HepG2 (cell line): ENCODE results near the gene DPH3. TPM values are rescaled to one million over a fixed set of nuclear protein-coding genes. Genes with fewer than 3 reads are reported as not detected.

Source experiments
- CEBPZ ChIP-seq: IDR thresholded peaks from 2 replicates; pipeline ENCODE4 v1.6.1; 2012; ENCODE audit warnings: low read length, improper control_type of control experiment
- CTCF ChIP-seq: sonication (generic); formaldehyde crosslinking; IDR thresholded peaks from 2 replicates; pipeline ENCODE4 v1.5.0; 2020; ENCODE audit warnings: mild to moderate bottlenecking, missing genetic modification reagents, moderate library complexity
- EZH2 ChIP-seq: conservative IDR thresholded peaks from 2 replicates; pipeline ENCODE4 v1.6.1; 2012; ENCODE audit warnings: mild to moderate bottlenecking, low read depth, low read length, moderate library complexity
- GATAD2A ChIP-seq: IDR thresholded peaks from 2 replicates; pipeline ENCODE4 v1.6.1; 2016
- GFI1 ChIP-seq: sonication (generic); formaldehyde crosslinking; IDR thresholded peaks from 2 replicates; pipeline ENCODE4 v1.5.0; 2020; ENCODE audit warnings: missing genetic modification reagents, mild to moderate bottlenecking, borderline replicate concordance
- GMEB2 ChIP-seq: IDR thresholded peaks from 2 replicates; pipeline ENCODE4 v1.6.1; 2016; ENCODE audit warnings: missing biosample characterization, missing genetic modification reagents, low read depth
- HNRNPL ChIP-seq: fragments of 200-400 bp; formaldehyde crosslinking; IDR thresholded peaks from 2 replicates; pipeline ENCODE4 v1.6.1; 2017; ENCODE audit warnings: mild to moderate bottlenecking, low read depth, low read length
- KDM3A ChIP-seq: IDR thresholded peaks from 2 replicates; pipeline ENCODE4 v1.6.1; 2018; ENCODE audit warnings: low read depth, missing compliant biosample characterization
- MLXIP ChIP-seq: sonication (generic); formaldehyde crosslinking; IDR thresholded peaks from 2 replicates; pipeline ENCODE4 v1.9.0; 2021; ENCODE audit warnings: missing genetic modification reagents, borderline replicate concordance
- MYPOP ChIP-seq: sonication (generic); formaldehyde crosslinking; IDR thresholded peaks from 2 replicates; pipeline ENCODE4 v1.8.1; 2023; ENCODE audit warnings: mild to moderate bottlenecking, moderate library complexity, missing genetic modification reagents
- RBM39 ChIP-seq: fragments of 200-400 bp; formaldehyde crosslinking; IDR thresholded peaks from one replicate; pipeline ENCODE4 v1.6.1; 2018; ENCODE audit warnings: antibody characterized with exemption, mild to moderate bottlenecking, low read depth, low read length; ENCODE audit not compliant: poor library complexity, severe bottlenecking
- TFAP4 ChIP-seq: sonication (generic); IDR thresholded peaks from 2 replicates; pipeline ENCODE4 v1.6.1; 2016; ENCODE audit warnings: low read depth, borderline replicate concordance
- ZNF546 ChIP-seq: sonication (generic); formaldehyde crosslinking; conservative IDR thresholded peaks from 2 replicates; pipeline ENCODE4 v1.8.1; 2023; ENCODE audit warnings: mild to moderate bottlenecking, missing genetic modification reagents
- ZNF567 ChIP-seq: sonication (generic); formaldehyde crosslinking; IDR thresholded peaks from 2 replicates; pipeline ENCODE4 v1.8.1; 2023; ENCODE audit warnings: mild to moderate bottlenecking, missing genetic modification reagents, borderline replicate concordance
- ZNF780A ChIP-seq: sonication (generic); formaldehyde crosslinking; IDR thresholded peaks from 2 replicates; pipeline ENCODE4 v1.8.0; 2022; ENCODE audit warnings: mild to moderate bottlenecking, missing genetic modification reagents, moderate library complexity
- polyA plus RNA-seq, 8 experiments: library from polyadenylated mRNA; depleted of rRNA in 3 of 8; stranded (reverse) in 7 of 8; unstranded in 1 of 8; fragments of >200 nt; fragmentation: Illumina TruSeq in 4 of 8; extraction: Trizol in 4 of 8; gene quantifications; 2 replicates each; pipeline versions ENCODE4 v1.2.1 to v1.2.3, GENCODE V29; 2011 to 2016; ENCODE audit warnings: low read depth in 4 of 8, missing spikeins in 1 of 8, mixed read lengths in 1 of 8; ENCODE audit not compliant: insufficient read depth in 1 of 8
- total RNA-seq, 5 experiments: library from RNA; depleted of rRNA; stranded (reverse); fragments of >200 nt; fragmentation: Illumina TruSeq; extraction: Trizol; gene quantifications; 2 replicates each; pipeline ENCODE4 v1.2.3, GENCODE V29; 2016; ENCODE audit warnings: low read depth in 1 of 5

Gene DPH3
- total and polyA plus RNA-seq, 2 of the 13 experiments (the other 11 are each of a cell fraction or from before 2014, with no cell fraction given): 18.3 to 21.6 TPM

GRCh38 chr3:16264708-16265454 is at the start of gene DPH3, which contains the start of gene OXNAD1 (continued):
- TF ChIP-seq TFAP4: peak; percentile 76; the same call in 1 of the 2 replicates
- TF ChIP-seq GFI1: peak; percentile 40; the same call in 1 of the 2 replicates
- TF ChIP-seq HNRNPL: 0 out of 2 replicates have a peak, but pooled peaks have one; percentile 19
- TF ChIP-seq GMEB2 (CRISPR knock-in tag): peak; percentile 65
- 0 out of 2 replicates have a peak, but pooled peaks have one; percentile 48 for TF ChIP-seq KDM3A (CRISPR knock-in tag)
- no peak; the same call in 1 of the 2 replicates for TF ChIP-seq MYPOP
- TF ChIP-seq CEBPZ: no peak
- TF ChIP-seq RBM39: peak; percentile 29
- TF ChIP-seq ZNF567 (CRISPR knock-in tag): peak; percentile 97
- peak; percentile 6; the same call in 1 of the 2 replicates for TF ChIP-seq CTCF (CRISPR knock-in tag)
- TF ChIP-seq MLXIP (CRISPR knock-in tag): no peak
- TF ChIP-seq EZH2: no peak
- no peak for TF ChIP-seq GATAD2A (CRISPR knock-in tag)
- no peak for TF ChIP-seq ZNF546
- no peak for TF ChIP-seq ZNF780A
